Measurements from ENCODE around the gene RELCH.

The RELCH gene

DNA sequence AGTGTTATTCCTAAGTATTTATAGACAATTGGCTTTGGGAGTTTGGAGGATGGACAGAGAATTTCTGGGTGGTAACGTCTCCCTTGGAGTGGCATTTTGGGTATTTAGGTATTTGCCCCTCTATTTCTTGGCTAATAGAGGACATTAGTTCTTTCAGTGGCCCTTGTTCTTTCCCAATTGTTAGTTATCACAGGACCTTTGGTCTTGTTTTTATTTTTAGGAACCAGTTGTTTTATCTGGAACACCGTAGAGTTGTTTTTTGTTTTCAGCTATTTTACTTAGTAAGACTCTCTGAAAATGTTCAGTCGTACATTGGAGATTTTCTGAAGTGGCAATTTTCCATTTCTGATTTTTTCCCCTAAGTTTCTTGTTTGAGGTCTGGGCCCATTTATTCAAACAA, 97.6 kb downstream of the RELCH start:
- TF ChIP-seq, protein P1, sequence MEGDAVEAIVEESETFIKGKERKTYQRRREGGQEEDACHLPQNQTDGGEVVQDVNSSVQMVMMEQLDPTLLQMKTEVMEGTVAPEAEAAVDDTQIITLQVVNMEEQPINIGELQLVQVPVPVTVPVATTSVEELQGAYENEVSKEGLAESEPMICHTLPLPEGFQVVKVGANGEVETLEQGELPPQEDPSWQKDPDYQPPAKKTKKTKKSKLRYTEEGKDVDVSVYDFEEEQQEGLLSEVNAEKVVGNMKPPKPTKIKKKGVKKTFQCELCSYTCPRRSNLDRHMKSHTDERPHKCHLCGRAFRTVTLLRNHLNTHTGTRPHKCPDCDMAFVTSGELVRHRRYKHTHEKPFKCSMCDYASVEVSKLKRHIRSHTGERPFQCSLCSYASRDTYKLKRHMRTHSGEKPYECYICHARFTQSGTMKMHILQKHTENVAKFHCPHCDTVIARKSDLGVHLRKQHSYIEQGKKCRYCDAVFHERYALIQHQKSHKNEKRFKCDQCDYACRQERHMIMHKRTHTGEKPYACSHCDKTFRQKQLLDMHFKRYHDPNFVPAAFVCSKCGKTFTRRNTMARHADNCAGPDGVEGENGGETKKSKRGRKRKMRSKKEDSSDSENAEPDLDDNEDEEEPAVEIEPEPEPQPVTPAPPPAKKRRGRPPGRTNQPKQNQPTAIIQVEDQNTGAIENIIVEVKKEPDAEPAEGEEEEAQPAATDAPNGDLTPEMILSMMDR (conservative IDR thresholded peaks at IDR 0.05; ENCODE audit: low read depth, low read length): no peak
- H3K9ac ChIP-seq: no peak overlapping the region
- H4K20me1 ChIP-seq (ENCODE audit: insufficient read depth): no peaks in the 10 kb centered on the region
- no peaks in the 10 kb centered on the region for H3K36me3 ChIP-seq (ENCODE audit: insufficient read depth)
- no peak overlapping the region for H3K27ac ChIP-seq
- H3K4me1 ChIP-seq (ENCODE audit: low read depth, poor library complexity, severe bottlenecking): peaks cover 8% of the 10 kb centered on the region
- no peaks in the 10 kb centered on the region for H3K27me3 ChIP-seq (ENCODE audit: insufficient read depth, low read depth)
- no peak overlapping the region for H3K4me3 ChIP-seq (IDR thresholded peaks at IDR 0.05; ENCODE audit: insufficient read depth, low read depth, low read length)
- no peak overlapping the region for H2AFZ ChIP-seq (ENCODE audit: low read depth)
- H3K4me2 ChIP-seq: no peak overlapping the region
- H3K79me2 ChIP-seq (ENCODE audit: insufficient read depth, low read depth): no peaks in the 10 kb centered on the region

DNA sequence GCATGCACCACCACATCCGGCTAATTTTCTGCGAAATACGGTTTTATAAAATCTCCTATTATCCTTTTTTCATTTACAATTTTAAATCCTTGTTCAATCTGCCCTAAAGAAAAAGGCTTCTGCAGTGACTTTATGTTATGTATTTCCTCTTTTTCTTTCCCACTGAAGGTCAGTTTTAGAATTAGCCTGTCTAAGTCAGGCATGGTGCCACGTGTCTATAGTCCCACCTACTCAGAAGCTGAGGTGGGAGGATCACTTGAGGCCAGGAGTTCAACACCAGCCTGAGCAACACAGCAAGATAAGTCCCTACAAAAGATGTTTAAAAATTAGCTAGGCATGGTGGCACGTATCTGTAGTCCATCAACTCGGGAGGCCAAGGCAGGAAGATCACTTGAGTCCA, 98.2 kb downstream of the RELCH start:
- no peak overlapping the region for H3K4me2 ChIP-seq
- TF ChIP-seq, protein P1 (conservative IDR thresholded peaks at IDR 0.05; ENCODE audit: low read depth, low read length): no peak

DNA sequence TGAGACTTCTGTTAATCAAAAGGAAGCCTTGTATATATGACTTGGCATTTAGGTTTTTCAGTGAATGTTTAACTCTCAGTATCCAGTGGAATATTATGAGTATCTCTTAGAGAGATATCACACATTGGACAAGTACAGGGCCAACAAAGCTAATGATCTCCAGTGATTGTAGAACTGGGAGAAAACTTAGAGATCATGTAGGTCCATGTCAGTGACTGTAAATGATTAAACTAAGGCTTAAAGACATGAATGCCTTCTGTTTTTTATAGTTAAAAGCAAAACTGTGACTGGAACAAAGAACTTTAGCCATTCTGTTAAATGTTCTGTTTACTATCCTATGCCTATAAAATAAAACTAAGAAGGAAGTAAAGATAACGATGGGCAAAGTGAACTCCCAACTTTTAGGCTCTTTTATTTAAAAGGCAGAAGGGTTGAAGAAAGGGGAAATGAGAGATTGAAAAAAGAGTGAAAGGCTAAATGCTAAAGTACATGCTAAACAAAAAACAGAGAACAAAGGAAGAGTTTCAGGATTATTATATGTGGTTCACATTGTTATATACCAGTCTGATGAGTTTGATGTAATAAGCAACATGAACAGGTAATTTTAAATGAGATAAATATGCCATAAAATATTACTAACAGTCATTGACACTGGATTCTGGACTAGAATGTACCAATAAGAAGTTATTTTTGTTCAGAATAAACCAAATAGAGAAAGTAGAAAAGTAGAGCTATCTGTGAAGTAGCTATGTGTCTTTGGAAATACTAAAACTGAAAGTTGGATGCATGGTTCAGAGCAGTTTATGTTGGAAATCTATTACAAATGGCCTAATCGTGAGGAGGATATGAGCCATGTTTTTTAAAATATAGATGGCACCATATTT, 101.0 kb downstream of the RELCH start:
- Histone ChIP-seq H3K9ac (no peak overlapping the region), H3K27ac (no peak overlapping the region), H3K79me2 (ENCODE audit: insufficient read depth, low read depth) (no peaks in the 10 kb centered on the region), H3K4me1 (ENCODE audit: low read depth, poor library complexity, severe bottlenecking) (no peaks in the 10 kb centered on the region), H2AFZ (ENCODE audit: low read depth) (no peak overlapping the region), H3K4me2 (no peak overlapping the region), H3K36me3 (ENCODE audit: insufficient read depth) (no peaks in the 10 kb centered on the region), H3K4me3 (IDR thresholded peaks at IDR 0.05; ENCODE audit: insufficient read depth, low read depth, low read length) (no peak overlapping the region), H4K20me1 (ENCODE audit: insufficient read depth) (no peaks in the 10 kb centered on the region), H3K27me3 (ENCODE audit: insufficient read depth, low read depth) (no peaks in the 10 kb centered on the region)
- TF ChIP-seq, protein P1 (conservative IDR thresholded peaks at IDR 0.05; ENCODE audit: low read depth, low read length): no peak

More for the DNA sequence above, 98.2 kb downstream of the RELCH start:
- no peaks in the 10 kb centered on the region for H3K27me3 ChIP-seq (ENCODE audit: insufficient read depth, low read depth)
- no peak overlapping the region for H3K27ac ChIP-seq
- H3K36me3 ChIP-seq (ENCODE audit: insufficient read depth): no peaks in the 10 kb centered on the region
- H3K9ac ChIP-seq: no peak overlapping the region
- no peak overlapping the region for H3K4me3 ChIP-seq (IDR thresholded peaks at IDR 0.05; ENCODE audit: insufficient read depth, low read depth, low read length)
- no peaks in the 10 kb centered on the region for H3K79me2 ChIP-seq (ENCODE audit: insufficient read depth, low read depth)
- H2AFZ ChIP-seq (ENCODE audit: low read depth): no peak overlapping the region
- no peaks in the 10 kb centered on the region for H4K20me1 ChIP-seq (ENCODE audit: insufficient read depth)
- H3K4me1 ChIP-seq (ENCODE audit: low read depth, poor library complexity, severe bottlenecking): peaks cover 8% of the 10 kb centered on the region

- Histone ChIP-seq H3K4me1 (ENCODE audit: low read depth, poor library complexity, severe bottlenecking) (no peaks in the 10 kb centered on the region), H4K20me1 (ENCODE audit: insufficient read depth) (no peaks in the 10 kb centered on the region), H2AFZ (ENCODE audit: low read depth) (no peak overlapping the region), H3K36me3 (ENCODE audit: insufficient read depth) (no peaks in the 10 kb centered on the region), H3K4me3 (IDR thresholded peaks at IDR 0.05; ENCODE audit: insufficient read depth, low read depth, low read length) (no peak overlapping the region), H3K9ac (no peak overlapping the region), H3K4me2 (no peak overlapping the region), H3K27ac (no peak overlapping the region), H3K79me2 (ENCODE audit: insufficient read depth, low read depth) (no peaks in the 10 kb centered on the region), H3K27me3 (ENCODE audit: insufficient read depth, low read depth) (no peaks in the 10 kb centered on the region)
- TF ChIP-seq, protein P1 (conservative IDR thresholded peaks at IDR 0.05; ENCODE audit: low read depth, low read length): no peak
These were observed 101.6 kb downstream of the RELCH start for GRCh38 chr18:62288665-62289008.

Measured in KMS-11 (cell line).